ENCODE data around the gene MAD2L1BP.
"Not testable (repeated sequence)": the region's sequence is repeated elsewhere in the genome, so short reads cannot be mapped to it uniquely, and the experiment has no call there.

Gene MAD2L1BP, protein sequence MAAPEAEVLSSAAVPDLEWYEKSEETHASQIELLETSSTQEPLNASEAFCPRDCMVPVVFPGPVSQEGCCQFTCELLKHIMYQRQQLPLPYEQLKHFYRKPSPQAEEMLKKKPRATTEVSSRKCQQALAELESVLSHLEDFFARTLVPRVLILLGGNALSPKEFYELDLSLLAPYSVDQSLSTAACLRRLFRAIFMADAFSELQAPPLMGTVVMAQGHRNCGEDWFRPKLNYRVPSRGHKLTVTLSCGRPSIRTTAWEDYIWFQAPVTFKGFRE

DNA sequence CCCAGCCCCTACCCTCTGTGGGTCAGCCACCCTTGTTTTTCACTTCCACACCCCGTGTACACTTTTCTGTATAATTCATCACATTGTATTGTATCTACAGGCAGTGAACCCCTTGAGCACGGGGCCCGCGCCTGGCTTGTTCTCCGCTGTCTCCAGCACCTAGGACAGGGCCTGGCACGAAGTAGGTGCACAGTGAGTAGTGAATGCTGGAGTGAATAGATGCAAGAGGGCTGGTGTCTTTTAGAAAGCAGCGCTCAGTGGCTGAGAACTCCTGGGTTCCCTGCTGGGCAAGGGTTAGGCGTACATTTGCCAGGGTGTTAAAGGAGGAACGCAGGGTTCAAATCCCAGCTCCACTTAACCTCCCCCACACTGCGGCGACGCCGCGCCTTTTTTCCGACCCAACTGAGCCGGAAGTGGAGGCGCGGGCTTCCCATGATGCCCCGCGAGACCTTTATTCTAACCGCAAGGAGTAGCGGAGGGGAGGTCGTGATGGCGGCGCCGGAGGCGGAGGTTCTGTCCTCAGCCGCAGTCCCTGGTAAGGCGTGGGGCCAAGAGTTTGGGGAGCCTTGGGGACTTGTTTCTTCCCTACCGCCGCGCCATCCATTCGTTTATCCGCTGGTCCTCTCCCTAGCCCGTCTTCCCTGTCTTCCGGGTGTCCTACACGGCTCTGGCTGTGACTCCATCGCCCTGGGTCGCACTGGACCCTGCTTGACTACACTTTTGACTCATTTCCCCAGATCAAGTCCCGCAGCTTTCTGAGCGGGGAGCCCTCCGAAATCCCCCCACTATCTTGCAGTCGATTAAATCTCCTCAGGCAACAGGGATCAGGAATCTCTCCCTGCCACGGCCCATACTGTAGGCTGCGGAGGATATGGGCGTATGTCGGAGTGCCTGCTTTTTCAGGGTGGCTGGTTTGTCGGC lies at the start of gene MAD2L1BP:
Gene MAD2L1BP, plus strand, starts transcription at position 454 of the 921 bp plus-strand sequence. Its CDS starts 36 bp downstream, at position 490.
- DNase-seq (ENCODE audit: low read depth): peak; percentile 80

DNA sequence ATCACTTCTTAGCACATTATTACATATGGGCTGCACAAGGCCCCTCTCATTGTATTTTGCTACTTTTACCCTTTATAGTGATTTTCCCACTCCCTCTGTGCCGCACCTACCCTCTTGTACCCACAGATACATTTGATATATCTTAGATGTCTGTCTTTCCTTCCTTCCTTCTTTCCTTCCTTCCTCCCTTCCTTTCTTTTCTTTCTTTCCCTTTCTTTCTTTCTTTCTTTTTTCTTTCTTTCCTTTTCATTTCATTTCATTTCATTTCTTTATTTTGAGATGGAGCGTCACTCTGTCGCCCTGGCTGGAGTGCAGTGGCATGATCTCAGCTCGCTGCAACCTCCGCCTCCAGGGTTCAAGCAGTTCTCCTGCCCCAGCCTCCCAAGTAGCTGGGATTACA lies 47.4 kb upstream of the MAD2L1BP start:
- DNase-seq (ENCODE audit: low read depth): no peak

DNA sequence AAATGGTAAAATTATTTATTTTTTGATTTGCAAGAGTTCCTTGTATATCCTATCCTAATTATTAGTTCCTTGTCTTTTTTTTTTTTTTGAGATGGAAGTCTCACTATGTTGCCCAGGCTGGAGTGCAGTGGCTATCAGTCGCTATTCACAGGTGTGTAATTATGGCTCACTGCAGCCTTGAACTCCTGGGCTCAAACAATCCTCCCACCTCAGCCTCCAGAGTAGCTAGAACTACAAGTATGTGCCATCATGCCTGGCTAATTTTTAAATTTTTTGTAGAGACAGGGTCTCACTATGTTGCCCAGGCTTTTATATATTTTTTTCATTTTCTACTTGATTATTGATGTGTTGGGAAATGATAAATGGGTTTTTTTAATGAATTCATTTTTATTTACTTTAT lies 46.1 kb upstream of the MAD2L1BP start:
- not testable (repeated sequence) for DNase-seq (ENCODE audit: low read depth)

DNA sequence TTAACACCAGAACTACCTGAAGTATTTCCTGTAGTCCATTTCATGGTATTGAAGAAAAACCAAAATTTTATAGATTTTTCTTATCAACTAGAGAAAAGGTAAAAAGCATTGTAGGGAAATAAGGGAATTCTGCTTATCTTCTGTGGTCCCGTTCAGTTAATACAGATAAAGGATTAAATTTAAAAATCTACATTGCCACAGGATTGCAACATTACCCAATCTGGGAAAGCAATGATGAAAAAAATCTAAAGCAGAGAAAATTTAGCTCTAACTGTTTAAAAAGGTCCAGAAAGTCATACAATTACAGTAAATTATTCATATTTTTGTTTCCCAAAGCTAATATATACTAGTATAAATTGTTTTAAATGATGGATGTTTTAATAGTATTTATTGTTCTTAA lies 41.7 kb upstream of the MAD2L1BP start:
- no peak for DNase-seq (ENCODE audit: low read depth)

DNA sequence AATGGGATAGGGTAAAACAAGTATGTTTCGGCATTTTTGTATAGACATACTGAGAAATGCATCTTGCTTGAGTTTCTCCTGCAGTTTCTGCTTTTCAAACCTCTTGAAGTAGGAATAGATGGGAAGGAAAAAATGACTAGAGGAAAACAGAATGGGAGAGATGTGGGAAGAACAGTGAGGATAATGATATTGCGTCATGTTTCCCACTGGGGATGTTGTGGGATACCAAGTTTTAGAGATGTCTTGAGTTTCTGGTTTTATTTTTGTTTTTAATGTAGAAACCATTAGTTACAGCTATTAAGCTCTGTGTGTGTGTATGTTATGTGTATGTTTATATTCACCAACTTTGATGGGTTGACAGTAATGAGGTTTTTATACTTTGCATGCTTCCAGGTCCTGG lies 35.0 kb upstream of the MAD2L1BP start:
- no peak for DNase-seq (ENCODE audit: low read depth)

DNA sequence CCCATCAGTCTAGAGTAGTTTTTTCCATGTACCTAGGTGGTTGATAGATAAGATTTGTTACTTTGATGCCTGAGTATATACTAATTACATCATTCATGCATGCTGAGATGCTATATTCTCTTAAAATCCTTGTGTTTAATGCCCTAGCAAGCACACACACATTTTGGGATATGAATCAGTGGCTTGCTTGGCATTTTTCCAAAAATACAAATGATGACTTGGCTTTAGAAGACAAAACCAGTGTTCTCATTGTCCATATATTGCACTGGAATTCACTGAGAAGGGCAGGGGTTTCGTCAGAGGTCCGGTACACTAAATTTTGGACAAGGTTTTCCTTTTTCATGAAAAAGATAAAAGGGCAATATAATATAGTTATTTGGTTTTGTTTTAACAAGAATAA lies 31.5 kb upstream of the MAD2L1BP start:
- no peak for DNase-seq (ENCODE audit: low read depth)

DNA sequence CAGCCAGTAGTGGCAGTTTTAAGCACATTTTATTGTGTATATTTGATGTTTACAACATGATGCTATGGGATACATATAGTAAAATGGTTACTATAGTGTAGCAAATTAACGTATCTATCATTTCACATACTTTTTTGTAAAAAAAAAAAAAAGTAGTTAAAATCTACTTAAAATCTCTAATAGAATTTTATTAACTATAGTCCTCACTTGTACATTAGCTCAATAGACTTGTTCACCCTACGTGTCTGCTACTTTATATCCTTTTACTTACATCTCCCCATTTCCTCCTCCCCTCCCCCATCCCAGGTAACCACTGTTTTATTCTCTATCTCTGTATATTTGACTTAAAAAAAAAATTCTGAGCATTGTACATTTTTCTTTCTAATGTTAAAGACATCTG lies 29.6 kb upstream of the MAD2L1BP start:
- no peak for DNase-seq (ENCODE audit: low read depth)

DNA sequence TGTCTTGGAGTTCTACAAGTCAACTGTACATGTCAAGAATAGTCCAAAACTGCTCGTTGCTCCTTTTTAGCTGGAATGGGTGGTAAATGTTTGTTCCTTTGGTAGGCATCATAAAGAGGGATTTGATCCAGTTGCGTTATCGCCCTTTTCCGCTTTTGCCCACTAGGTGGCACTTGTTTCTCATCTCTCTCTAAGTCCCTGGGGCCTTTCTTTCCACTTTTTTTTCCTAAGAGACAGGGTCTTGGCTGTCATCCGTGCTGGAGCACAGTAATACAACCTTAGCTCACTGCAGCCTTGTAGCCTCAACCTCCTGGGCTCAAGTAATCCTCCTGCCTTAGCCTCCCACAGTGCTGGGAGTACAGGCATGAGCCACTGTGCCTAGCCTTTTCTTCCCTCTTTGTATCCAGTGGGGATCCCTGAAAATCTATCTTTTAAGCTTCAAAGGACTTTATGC lies 27.3 kb upstream of the MAD2L1BP start:
- DNase-seq (ENCODE audit: low read depth): peak; percentile 40

DNA sequence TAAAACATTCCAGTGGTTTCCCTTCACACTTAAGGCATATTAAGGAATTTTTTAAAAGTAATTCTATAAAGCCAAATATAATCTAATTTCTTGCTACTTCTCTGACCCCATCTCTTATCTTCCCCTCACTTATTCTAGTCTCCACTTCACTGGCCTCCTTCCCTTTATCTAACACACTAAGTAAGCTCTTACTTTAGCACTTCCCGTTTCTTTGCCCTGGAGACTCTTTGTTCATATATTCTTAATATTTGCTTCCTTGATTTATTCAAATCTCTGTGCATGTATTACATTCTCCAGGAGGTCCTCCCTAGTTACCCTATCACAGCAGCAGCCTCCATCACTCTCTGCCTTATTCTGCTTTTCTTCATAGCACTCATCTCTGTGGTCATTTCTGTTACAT lies 26.8 kb upstream of the MAD2L1BP start:
- DNase-seq (ENCODE audit: low read depth): no peak

DNA sequence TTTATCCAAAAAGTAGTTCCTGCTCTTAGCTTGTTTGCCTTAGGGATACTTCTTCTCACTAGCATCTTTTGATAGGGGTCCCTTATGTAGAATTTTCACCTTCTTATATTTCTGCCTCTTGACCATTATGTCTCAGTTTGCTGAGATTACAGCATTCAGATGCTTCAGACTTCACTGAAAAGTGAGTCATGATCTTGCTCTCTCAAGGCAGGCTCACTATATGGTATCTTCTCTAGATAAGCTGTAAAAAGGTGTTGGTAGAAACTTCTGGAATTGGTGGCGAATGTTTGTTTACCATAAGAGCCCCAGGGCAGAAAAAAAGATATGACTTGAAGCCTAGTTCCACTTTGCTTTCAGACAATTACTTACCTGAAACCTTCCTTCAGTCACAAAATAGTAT lies 26.2 kb upstream of the MAD2L1BP start:
- DNase-seq (ENCODE audit: low read depth): no peak

DNA sequence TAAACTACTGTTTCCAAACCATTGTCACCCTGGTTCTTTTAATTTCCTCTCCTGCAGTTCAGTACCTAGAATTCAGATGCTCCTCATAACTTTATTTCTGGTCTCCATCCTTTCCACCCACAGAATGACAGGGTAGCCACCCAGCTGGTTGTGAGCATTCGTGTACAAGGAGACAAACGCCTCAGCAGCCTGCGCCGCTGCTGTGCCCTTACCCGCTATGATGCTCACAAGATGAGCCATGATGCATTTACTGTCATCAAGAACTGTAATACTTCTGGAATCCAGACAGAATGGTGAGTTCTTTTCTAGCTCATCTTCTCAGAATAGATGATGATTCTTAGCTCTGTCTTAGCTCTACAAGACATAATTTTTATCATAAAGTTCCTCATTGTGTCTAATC lies 25.2 kb upstream of the MAD2L1BP start:
- DNase-seq (ENCODE audit: low read depth): no peak

DNA sequence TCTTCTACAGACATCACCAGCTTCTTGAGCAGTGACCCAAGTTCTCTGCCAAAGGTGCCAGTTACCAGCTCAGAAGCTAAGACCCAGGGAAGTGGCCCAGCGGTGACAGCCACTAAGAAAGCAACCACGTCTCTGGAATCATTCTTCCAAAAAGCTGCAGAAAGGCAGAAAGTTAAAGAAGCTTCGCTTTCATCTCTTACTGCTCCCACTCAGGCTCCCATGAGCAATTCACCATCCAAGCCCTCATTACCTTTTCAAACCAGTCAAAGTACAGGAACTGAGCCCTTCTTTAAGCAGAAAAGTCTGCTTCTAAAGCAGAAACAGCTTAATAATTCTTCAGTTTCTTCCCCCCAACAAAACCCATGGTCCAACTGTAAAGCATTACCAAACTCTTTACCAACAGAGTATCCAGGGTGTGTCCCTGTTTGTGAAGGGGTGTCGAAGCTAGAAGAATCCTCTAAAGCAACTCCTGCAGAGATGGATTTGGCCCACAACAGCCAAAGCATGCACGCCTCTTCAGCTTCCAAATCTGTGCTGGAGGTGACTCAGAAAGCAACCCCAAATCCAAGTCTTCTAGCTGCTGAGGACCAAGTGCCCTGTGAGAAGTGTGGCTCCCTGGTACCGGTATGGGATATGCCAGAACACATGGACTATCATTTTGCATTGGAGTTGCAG lies 21.8 kb upstream of the MAD2L1BP start:
- no peak for DNase-seq (ENCODE audit: low read depth)

DNA sequence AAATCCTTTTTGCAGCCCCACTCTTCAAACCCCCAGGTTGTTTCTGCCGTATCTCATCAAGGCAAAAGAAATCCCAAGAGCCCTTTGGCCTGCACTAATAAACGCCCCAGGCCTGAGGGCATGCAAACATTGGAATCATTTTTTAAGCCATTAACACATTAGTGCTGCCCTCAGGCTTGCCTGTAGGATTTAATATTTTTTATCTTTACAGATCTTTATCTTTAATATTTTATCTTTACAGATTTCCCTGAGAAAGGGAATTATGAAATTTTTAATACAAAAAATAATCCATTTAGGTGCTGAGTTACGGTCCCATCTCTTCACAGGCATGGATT lies 21.3 kb upstream of the MAD2L1BP start:
- DNase-seq (ENCODE audit: low read depth): no peak

DNA sequence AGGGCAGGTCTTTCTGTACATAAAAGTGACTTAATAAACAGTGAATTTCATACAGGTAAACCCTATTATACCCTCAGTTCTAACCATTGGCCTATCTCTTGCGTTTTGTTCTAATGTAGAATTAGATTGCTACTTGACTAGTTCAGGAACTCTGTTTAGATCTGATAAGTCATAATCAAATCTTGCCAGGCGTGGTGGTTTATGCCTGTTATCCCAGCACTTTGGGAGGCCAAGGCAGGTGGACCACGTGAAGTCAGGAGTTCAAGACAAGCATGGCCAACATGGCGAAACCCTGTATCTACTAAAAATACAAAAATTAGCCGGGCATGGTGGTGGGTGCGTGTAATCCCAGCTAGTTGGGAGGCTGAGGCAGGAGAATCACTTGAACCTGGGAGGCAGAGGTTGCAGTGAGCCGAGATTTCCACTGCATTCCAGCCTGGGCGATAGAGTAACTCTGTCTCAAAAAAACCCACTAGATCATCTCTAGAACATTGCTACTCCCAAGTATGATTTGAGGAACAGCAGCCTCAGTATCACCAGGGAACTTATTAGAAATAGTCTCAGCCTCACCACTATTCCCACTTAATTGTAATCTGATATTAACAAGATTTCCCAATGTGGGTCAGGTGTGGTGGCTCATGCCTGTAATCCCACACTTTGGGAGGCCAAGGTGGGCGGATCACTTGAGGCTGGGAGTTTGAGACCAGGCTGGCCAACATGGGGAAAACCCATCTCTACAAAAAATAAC lies 18.7 kb upstream of the MAD2L1BP start:
- DNase-seq (ENCODE audit: low read depth): no peak

DNA sequence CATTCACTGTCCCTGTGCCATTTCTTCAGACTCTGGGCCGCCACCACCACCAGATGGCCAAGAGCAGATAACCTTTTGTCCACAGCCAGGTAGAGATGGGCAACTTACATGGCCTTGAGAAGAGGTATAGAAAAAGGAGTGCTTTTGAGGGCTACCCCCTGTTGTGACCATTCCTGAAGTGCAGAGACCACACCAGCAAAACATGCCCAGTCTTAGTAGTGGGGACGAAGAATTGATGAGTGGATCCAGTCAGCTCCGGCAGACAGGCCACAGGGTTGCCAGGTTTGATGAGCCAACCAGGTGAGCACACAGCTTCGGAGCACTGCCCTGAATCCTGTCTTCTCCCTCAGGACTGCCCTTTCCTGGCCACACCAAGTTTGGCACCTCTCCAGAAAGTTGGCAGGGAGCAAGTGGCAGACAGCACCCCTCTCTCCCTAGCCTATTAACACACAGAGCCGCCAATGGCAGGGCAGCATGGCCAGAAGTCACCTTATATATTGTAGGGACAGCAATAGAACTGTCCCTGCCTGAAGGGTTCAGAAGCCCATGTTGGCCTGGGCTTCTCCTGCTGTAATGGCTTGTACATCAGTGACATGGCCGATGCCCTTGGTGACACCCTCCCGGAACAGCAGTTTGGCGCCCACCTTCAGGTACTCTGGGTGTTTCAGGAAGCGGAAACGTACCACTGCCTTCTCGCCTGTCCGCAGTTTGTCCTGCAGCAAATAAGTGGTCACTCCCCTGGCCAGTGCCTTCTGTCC lies 14.4 kb upstream of the MAD2L1BP start:
- DNase-seq (ENCODE audit: low read depth): no peak

DNA sequence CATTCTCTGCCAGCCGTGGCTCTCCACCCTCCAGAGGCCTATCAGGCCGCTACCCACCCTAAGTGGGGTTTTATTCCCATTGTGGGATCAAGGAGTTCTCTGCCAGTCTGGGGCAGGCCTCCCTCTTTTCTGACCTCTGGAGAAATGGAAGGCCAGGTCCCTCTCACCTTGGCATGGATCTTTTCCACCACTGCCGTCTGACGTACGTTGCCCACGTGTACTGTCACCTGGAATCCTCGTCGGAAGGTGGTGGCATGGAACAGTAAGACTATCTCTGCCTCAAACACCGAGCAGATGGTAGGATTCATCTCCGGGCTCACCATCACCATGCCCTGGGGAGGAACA lies 13.8 kb upstream of the MAD2L1BP start:
- no peak for DNase-seq (ENCODE audit: low read depth)

DNA sequence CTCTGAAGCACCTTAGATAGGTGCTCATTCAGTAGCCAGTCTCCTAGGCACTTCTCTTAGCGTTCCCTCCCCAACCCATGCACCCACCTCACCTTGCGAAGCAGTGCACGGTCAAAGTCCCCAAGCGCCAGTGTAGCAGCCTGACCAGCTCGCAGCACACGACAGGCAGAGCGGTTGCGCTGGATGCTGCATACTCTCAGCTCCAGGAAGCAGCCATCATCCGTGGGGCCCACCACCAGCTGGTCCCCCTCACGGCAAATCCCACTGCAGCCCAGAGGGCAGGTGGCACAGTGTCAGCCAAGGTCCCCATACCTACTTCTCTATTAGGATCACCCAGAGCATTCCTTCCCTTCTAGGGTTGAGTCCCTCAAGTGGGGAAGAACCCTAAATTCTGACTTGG lies 13.1 kb upstream of the MAD2L1BP start:
- DNase-seq (ENCODE audit: low read depth): no peak

DNA sequence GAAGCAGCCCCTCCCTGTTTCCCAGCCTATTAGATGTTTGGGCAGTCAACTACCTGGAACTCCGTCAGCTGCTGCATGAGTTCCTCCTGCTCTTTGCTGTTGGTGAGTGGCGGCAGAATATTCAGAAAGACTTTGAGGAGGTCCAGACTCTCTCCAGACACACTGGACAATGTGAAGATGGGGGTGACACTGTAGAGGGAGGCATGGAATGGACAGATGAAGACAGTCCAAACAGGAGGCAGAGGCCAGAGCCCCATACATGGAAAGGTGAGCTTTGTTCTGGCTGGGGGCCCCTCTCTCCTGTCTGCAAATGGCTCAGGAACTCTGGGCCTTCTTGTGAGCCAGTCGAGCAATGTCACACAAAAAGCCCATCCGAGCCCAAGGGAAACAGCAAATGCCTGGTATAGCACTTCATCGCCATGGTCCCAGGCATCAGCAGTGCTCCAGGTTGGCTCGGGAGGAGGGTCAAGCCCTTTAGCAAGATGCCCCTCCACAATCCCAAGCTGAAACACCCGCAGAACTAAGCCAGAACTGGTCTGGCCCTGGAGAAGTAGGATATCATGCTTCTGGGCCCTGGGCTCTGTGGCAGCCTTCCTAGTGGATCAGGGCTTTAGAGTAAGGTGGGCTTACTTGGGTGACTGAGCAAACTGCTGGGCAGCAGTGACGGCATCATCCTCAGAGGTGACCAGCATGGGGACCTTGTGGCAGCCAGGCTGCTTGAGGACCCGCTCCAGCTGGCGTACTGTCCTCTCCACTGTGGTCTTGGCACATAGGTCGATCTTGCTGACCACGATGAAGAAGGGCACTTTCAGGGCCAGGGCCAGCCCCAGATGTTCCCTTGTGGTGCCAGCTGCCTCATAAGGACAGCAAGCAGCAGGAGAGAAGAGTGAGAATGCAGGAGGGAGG lies 11.5 kb upstream of the MAD2L1BP start:
- DNase-seq (ENCODE audit: low read depth): no peak

DNA sequence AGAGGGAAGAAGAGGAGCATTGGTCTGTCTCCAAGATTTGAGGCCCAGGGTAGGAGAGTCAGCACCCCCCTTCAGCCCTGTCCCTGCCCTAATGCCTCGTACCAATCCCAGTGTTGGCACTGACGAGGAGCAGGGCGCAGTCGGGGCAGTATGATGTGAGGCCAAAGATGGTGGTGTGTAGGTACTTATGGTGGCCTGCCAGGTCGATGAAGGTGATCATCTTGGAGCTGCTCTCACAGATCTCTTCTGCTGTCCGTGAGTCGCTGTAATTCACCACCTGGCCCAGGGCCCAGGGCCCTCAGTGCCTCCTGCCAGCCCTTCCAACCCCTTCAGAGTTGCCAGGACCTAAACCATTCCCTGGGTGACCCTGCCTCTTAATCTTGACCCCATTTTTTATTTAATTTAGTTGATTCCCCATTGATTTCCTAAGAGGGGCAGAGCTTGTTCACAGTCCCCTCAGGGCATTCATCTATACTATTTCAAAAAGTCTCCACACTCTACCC lies 10.8 kb upstream of the MAD2L1BP start:
- no peak for DNase-seq (ENCODE audit: low read depth)

DNA sequence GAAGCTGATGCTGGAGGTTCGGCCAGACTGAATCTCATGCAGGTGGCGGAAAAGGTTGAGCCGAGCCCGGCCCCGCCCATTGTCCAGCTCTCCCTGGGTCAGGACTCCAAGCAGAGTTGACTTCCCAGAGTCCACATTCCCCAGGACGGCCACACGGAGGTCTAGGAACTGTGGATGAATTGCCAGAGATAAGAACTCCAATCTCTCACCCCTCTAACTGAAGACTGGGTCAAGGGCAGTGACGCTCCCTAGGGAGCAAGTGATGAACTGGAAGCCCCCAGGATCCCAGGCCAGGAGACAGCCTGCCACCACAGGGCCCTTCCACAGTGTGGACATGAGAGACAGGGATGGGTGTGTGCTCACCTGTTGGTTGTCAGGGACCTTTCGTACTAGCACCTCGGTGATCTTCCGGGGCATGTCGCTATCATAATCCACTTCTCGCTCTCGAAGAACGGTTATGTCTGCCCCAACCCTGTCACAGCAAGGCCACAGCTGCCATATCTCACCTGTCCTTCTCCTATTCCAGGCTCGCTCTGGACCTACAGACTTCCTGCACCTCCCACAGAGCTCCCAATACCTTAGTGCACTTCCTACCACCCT lies 10.1 kb upstream of the MAD2L1BP start:
- DNase-seq (ENCODE audit: low read depth): no peak

Data from activated gamma-delta T cell treated with anti-CD3 and anti-CD28 coated beads, Interleukin-2, amount 50 U/mL, for 16 hours (primary cell).